Measurements from ENCODE around the gene EDA2R. TPM values are rescaled to one million over a fixed set of nuclear protein-coding genes. Genes with fewer than 3 reads are reported as not detected.

The EDA2R gene
- polyA plus RNA-seq, 3 donors, result 0.13 to 1.3 (median 0.18) TPM

GRCh38 chrX:66579219-66579618 lies 59.7 kb downstream of the EDA2R start:
- H3K27ac ChIP-seq (ENCODE audit: low read depth, low read length), result no peak overlapping the region
- WGBS, 3 donors, result 39 to 68% (median 50%) methylated on average over 1 of the region's 1 CpG

GRCh38 chrX:66553973-66554372 lies 84.9 kb downstream of the EDA2R start:
- H3K27ac ChIP-seq (ENCODE audit: low read depth, low read length), result no peak overlapping the region

- H3K27ac ChIP-seq (ENCODE audit: low read depth, low read length), result no peak overlapping the region
Observed at GRCh38 chrX:66547847-66548369, 91.0 kb downstream of the EDA2R start.

Measured in adipose tissue (tissue), 3 donors.